PC-3 (cell line): ENCODE data around the gene TBC1D2B. TPM values are rescaled to one million over a fixed set of nuclear protein-coding genes. Genes with fewer than 3 reads are reported as not detected.

Source experiments
- ATAC-seq: fragments of 200-7000 bp; cut with Tn5 transposase; 2 replicates; pipeline ENCODE4 v1.9.1; 2020; ENCODE audit warnings: mild to moderate bottlenecking, moderate library complexity
- BruUV-seq: library from RNA; stranded (reverse); fragments of 400-500 nt; replicated peaks from 2 replicates; lab custom pipeline; 2021; lab: Mats Ljungman, UMichigan
- CTCF ChIA-PET: fragments of 300-600 bp; sonication (Branson Sonifier 250); formaldehyde crosslinking; loops from one replicate; lab custom pipeline; 2022; ENCODE audit warnings: antibody characterized with exemption; lab: Charles Lee
- POLR2A ChIA-PET: fragments of 300-600 bp; sonication (Branson Sonifier 250); formaldehyde crosslinking; loops from one replicate; lab custom pipeline; 2022; ENCODE audit warnings: antibody characterized with exemption; ENCODE audit not compliant: unreplicated experiment; lab: Charles Lee
- DNase-seq: peaks from one replicate; pipeline ENCODE4 v3.0.0-alpha.2; 2015
- H2AFZ ChIP-seq: fragments of 300-600 bp; sonication (generic); 2 replicates; pipeline ENCODE4 v1.6.0; 2016; ENCODE audit warnings: antibody characterized with exemption, low read length
- H3F3A ChIP-seq: fragments of 300-600 bp; sonication (generic); one replicate; pipeline ENCODE4 v1.6.0; 2017; ENCODE audit warnings: antibody characterized with exemption, low read length, control low read depth, mild to moderate bottlenecking; ENCODE audit not compliant: unreplicated experiment
- H3K27ac ChIP-seq: fragments of 300-600 bp; sonication (generic); 2 replicates; pipeline ENCODE4 v1.5.1; 2016; ENCODE audit warnings: mild to moderate bottlenecking, low read length
- H3K27me3 ChIP-seq: fragments of 300-600 bp; sonication (generic); 2 replicates; pipeline ENCODE4 v1.6.1; 2016; ENCODE audit warnings: low read length, mixed read lengths
- H3K36me3 ChIP-seq: fragments of 300-600 bp; sonication (generic); 2 replicates; pipeline ENCODE4 v1.6.1; 2016; ENCODE audit warnings: low read depth, mixed run types, low read length, mixed read lengths
- H3K4me1 ChIP-seq: fragments of 300-600 bp; sonication (generic); 2 replicates; pipeline ENCODE4 v1.5.1; 2016; ENCODE audit warnings: low read length; ENCODE audit not compliant: insufficient read depth
- H3K4me2 ChIP-seq: fragments of 300-600 bp; sonication (generic); 2 replicates; pipeline ENCODE4 v1.6.0; 2016; ENCODE audit warnings: low read length
- H3K4me3 ChIP-seq: fragments of 300-600 bp; sonication (generic); 2 replicates; pipeline ENCODE4 v1.5.1; 2016; ENCODE audit warnings: mild to moderate bottlenecking, low read length, mixed read lengths
- H3K79me2 ChIP-seq: fragments of 300-600 bp; sonication (generic); 2 replicates; pipeline ENCODE4 v1.6.1; 2017; ENCODE audit warnings: low read length, mixed read lengths
- H3K9ac ChIP-seq: fragments of 300-600 bp; sonication (generic); 2 replicates; pipeline ENCODE4 v1.6.0; 2016; ENCODE audit warnings: mild to moderate bottlenecking, low read length
- H3K9me2 ChIP-seq: fragments of 300-600 bp; sonication (generic); replicated peaks from 2 replicates; pipeline ENCODE4 v1.6.1; 2016; ENCODE audit warnings: mixed run types, low read length, mixed read lengths
- H3K9me3 ChIP-seq: fragments of 300-600 bp; sonication (generic); 2 replicates; pipeline ENCODE4 v1.6.1; 2016; ENCODE audit warnings: low read length, mixed read lengths
- H4K20me1 ChIP-seq: fragments of 300-600 bp; sonication (generic); 2 replicates; pipeline ENCODE4 v1.6.1; 2016; ENCODE audit warnings: low read length, mixed read lengths
- CTCF ChIP-seq: fragments of 300-600 bp; sonication (generic); conservative IDR thresholded peaks from 2 replicates; pipeline ENCODE4 v1.5.1; 2017; ENCODE audit warnings: antibody characterized with exemption, low read depth, mild to moderate bottlenecking, low read length
- EZH2 ChIP-seq: fragments of 300-600 bp; sonication (generic); IDR thresholded peaks from one replicate; pipeline ENCODE4 v1.6.1; 2017; ENCODE audit warnings: antibody characterized with exemption, mild to moderate bottlenecking, low read length; ENCODE audit not compliant: unreplicated experiment
- EZH2phosphoT487 ChIP-seq: fragments of 300-600 bp; sonication (generic); IDR thresholded peaks from 2 replicates; pipeline ENCODE4 v1.6.1; 2018; ENCODE audit warnings: mild to moderate bottlenecking, antibody characterized with exemption, low read length, borderline replicate concordance
- intact Hi-C: fragments of 100-400 bp; cut with micrococcal nuclease; formaldehyde crosslinking; loops from 2 replicates; pipeline ENCODE4 v1.9.0; 2023
- total RNA-seq: library from RNA; depleted of rRNA; stranded (reverse); fragments of >200 nt; gene quantifications from 2 replicates; pipeline ENCODE4 v1.2.3, GENCODE V29; 2014

The TBC1D2B gene
- total RNA-seq, 1 experiment from 2014 or later = 19.0 TPM

GRCh38 chr15:78038585-78039247, 38.8 kb downstream of the TBC1D2B start:
- Histone ChIP-seq H3K9me2 (no peaks in the 10 kb centered on the region), H3K4me3 (no peak overlapping the region), H3K9me3 (no peaks in the 10 kb centered on the region), H3K36me3 (no peaks in the 10 kb centered on the region), H4K20me1 (no peaks in the 10 kb centered on the region), H3F3A (no peaks in the 10 kb centered on the region), H3K27me3 (no peaks in the 10 kb centered on the region), H3K9ac (no peak overlapping the region), H2AFZ (no peak overlapping the region), H3K4me2 (no peak overlapping the region), H3K4me1 (no peaks in the 10 kb centered on the region), H3K27ac (no peak overlapping the region), H3K79me2 (no peaks in the 10 kb centered on the region)
- CTCF ChIA-PET = no interaction called here
- DNase-seq = no peak
- no peak for TF ChIP-seq EZH2phosphoT487
- TF ChIP-seq CTCF = no peak
- TF ChIP-seq EZH2 = no peak
- POLR2A ChIA-PET = no interaction called here
- no peak for ATAC-seq
- BruUV-seq = no TSS peak
- intact Hi-C loops = no loop called here

GRCh38 chr15:78037779-78038305, 39.7 kb downstream of the TBC1D2B start:
- CTCF ChIA-PET = no interaction called here

More at GRCh38 chr15:78037779-78038305, 39.7 kb downstream of the TBC1D2B start:
- Histone ChIP-seq H3K4me1 (no peaks in the 10 kb centered on the region), H3K9me3 (no peaks in the 10 kb centered on the region), H3K4me3 (no peak overlapping the region), H2AFZ (no peak overlapping the region), H3F3A (no peaks in the 10 kb centered on the region), H4K20me1 (no peaks in the 10 kb centered on the region), H3K9me2 (no peaks in the 10 kb centered on the region), H3K36me3 (no peaks in the 10 kb centered on the region), H3K9ac (no peak overlapping the region), H3K27me3 (no peaks in the 10 kb centered on the region), H3K79me2 (no peaks in the 10 kb centered on the region), H3K4me2 (no peak overlapping the region), H3K27ac (no peak overlapping the region)
- no peak for ATAC-seq
- no peak for DNase-seq
- intact Hi-C loops = no loop called here
- BruUV-seq = no TSS peak
- TF ChIP-seq CTCF (no peak), EZH2 (no peak), EZH2phosphoT487 (no peak)
- POLR2A ChIA-PET = no interaction called here
